Osteoblast (primary cell): ENCODE results near the gene ELOVL7. TPM values are rescaled to one million over a fixed set of nuclear protein-coding genes. Genes with fewer than 3 reads are reported as not detected.

Experiments
- DNase-seq: peaks from one replicate; pipeline ENCODE4 v3.0.0; 2011; ENCODE audit warnings: low spot score, mixed read lengths; ENCODE audit not compliant: insufficient read length; ENCODE audit errors: missing footprints
- H2AFZ ChIP-seq: 2 replicates; pipeline ENCODE4 v1.6.0; 2011; ENCODE audit warnings: mild to moderate bottlenecking, low read length
- H3K27ac ChIP-seq: 2 replicates; pipeline ENCODE4 v1.5.1; 2011; ENCODE audit warnings: mild to moderate bottlenecking, low read depth, low read length, moderate library complexity
- H3K27me3 ChIP-seq: 2 replicates; pipeline ENCODE4 v1.6.0; 2012; ENCODE audit warnings: mild to moderate bottlenecking, control low read depth, inconsistent platforms, low read length, moderate library complexity; ENCODE audit not compliant: insufficient read depth
- H3K36me3 ChIP-seq: 2 replicates; pipeline ENCODE4 v1.5.1; 2011; ENCODE audit warnings: mild to moderate bottlenecking, low read length, control low read depth, moderate library complexity; ENCODE audit not compliant: insufficient read depth
- H3K4me1 ChIP-seq: 2 replicates; pipeline ENCODE4 v1.5.1; 2011; ENCODE audit warnings: mild to moderate bottlenecking, low read length, control low read depth, moderate library complexity; ENCODE audit not compliant: insufficient read depth
- H3K4me2 ChIP-seq: 2 replicates; pipeline ENCODE4 v1.6.0; 2011; ENCODE audit warnings: mild to moderate bottlenecking, low read length; ENCODE audit not compliant: insufficient read depth
- H3K4me3 ChIP-seq: fragments of 200-600 bp; sonication (generic); 3 replicates; pipeline ENCODE4 v1.5.1; 2012; ENCODE audit warnings: mild to moderate bottlenecking, low read length, inconsistent platforms; ENCODE audit not compliant: insufficient read depth
- H3K79me2 ChIP-seq: 2 replicates; pipeline ENCODE4 v1.6.0; 2012; ENCODE audit warnings: mild to moderate bottlenecking, low read length, control low read depth, inconsistent platforms; ENCODE audit not compliant: insufficient read depth
- H3K9me3 ChIP-seq: 2 replicates; pipeline ENCODE4 v1.5.1; 2011; ENCODE audit warnings: low read depth, low read length, control low read depth
- H4K20me1 ChIP-seq: 2 replicates; pipeline ENCODE4 v1.6.0; 2012; ENCODE audit warnings: mild to moderate bottlenecking, low read length, control low read depth; ENCODE audit not compliant: insufficient read depth
- CTCF ChIP-seq: IDR thresholded peaks from 2 replicates; pipeline ENCODE4 v1.5.1; 2011; ENCODE audit warnings: mild to moderate bottlenecking, low read depth, low read length, moderate library complexity; ENCODE audit errors: extremely low read depth
- total RNA-seq: library from RNA; depleted of rRNA; stranded (reverse); fragments of >200 nt; gene quantifications from 2 replicates; pipeline ENCODE4 v1.2.3, GENCODE V29; 2012

ELOVL7 gene
- total RNA-seq, 1 donor = under 0.01 TPM

- no peak overlapping the region for H3K4me2 ChIP-seq
These were observed 17.4 kb downstream of the ELOVL7 start for GRCh38 chr5:60826653-60827052.

GRCh38 chr5:60823574-60823973 is 20.5 kb downstream of the ELOVL7 start:
- Histone ChIP-seq H3K79me2 (no peaks in the 10 kb centered on the region), H3K4me2 (no peak overlapping the region), H3K4me1 (no peaks in the 10 kb centered on the region), H3K9me3 (no peaks in the 10 kb centered on the region), H3K27me3 (no peaks in the 10 kb centered on the region), H3K36me3 (no peaks in the 10 kb centered on the region), H4K20me1 (no peaks in the 10 kb centered on the region), H3K4me3 (no peak overlapping the region), H2AFZ (no peak overlapping the region), H3K27ac (no peak overlapping the region)
- no peak for TF ChIP-seq CTCF
- DNase-seq = no peak

More at GRCh38 chr5:60826653-60827052, 17.4 kb downstream of the ELOVL7 start:
- H3K79me2 ChIP-seq = no peaks in the 10 kb centered on the region
- H4K20me1 ChIP-seq = no peaks in the 10 kb centered on the region
- no peak overlapping the region for H3K27ac ChIP-seq
- H2AFZ ChIP-seq = no peak overlapping the region
- no peak overlapping the region for H3K4me3 ChIP-seq
- H3K27me3 ChIP-seq = no peaks in the 10 kb centered on the region
- TF ChIP-seq CTCF = no peak
- H3K9me3 ChIP-seq = no peaks in the 10 kb centered on the region
- no peaks in the 10 kb centered on the region for H3K36me3 ChIP-seq
- H3K4me1 ChIP-seq = no peaks in the 10 kb centered on the region
- no peak for DNase-seq

- no peaks in the 10 kb centered on the region for H3K4me1 ChIP-seq
- TF ChIP-seq CTCF = no peak
These were observed 21.8 kb downstream of the ELOVL7 start for GRCh38 chr5:60822285-60822556.

GRCh38 chr5:60821488-60822284 is 22.4 kb downstream of the ELOVL7 start:
- no peaks in the 10 kb centered on the region for H3K36me3 ChIP-seq
- no peak for DNase-seq
- no peak overlapping the region for H3K4me3 ChIP-seq
- no peaks in the 10 kb centered on the region for H3K27me3 ChIP-seq
- H3K27ac ChIP-seq = no peak overlapping the region
- H3K9me3 ChIP-seq = no peaks in the 10 kb centered on the region
- no peaks in the 10 kb centered on the region for H3K79me2 ChIP-seq
- no peaks in the 10 kb centered on the region for H4K20me1 ChIP-seq
- no peak overlapping the region for H2AFZ ChIP-seq
- no peak overlapping the region for H3K4me2 ChIP-seq
- no peak for TF ChIP-seq CTCF
- H3K4me1 ChIP-seq = no peaks in the 10 kb centered on the region

More at GRCh38 chr5:60822285-60822556, 21.8 kb downstream of the ELOVL7 start:
- H3K27ac ChIP-seq = no peak overlapping the region
- no peaks in the 10 kb centered on the region for H3K79me2 ChIP-seq
- H3K36me3 ChIP-seq = no peaks in the 10 kb centered on the region
- no peak for DNase-seq
- H3K9me3 ChIP-seq = no peaks in the 10 kb centered on the region
- no peak overlapping the region for H3K4me2 ChIP-seq
- H2AFZ ChIP-seq = no peak overlapping the region
- H3K4me3 ChIP-seq = no peak overlapping the region
- H4K20me1 ChIP-seq = no peaks in the 10 kb centered on the region
- H3K27me3 ChIP-seq = no peaks in the 10 kb centered on the region
